Measurements from ENCODE around the gene FAM72C.
"Not testable (repeated sequence)": the region's sequence is repeated elsewhere in the genome, so short reads cannot be mapped to it uniquely, and the experiment has no call there.

GRCh38 chr1:143974416-143974815 lies 2.6 kb upstream of the FAM72C start:
- TF ChIP-seq, protein P1, sequence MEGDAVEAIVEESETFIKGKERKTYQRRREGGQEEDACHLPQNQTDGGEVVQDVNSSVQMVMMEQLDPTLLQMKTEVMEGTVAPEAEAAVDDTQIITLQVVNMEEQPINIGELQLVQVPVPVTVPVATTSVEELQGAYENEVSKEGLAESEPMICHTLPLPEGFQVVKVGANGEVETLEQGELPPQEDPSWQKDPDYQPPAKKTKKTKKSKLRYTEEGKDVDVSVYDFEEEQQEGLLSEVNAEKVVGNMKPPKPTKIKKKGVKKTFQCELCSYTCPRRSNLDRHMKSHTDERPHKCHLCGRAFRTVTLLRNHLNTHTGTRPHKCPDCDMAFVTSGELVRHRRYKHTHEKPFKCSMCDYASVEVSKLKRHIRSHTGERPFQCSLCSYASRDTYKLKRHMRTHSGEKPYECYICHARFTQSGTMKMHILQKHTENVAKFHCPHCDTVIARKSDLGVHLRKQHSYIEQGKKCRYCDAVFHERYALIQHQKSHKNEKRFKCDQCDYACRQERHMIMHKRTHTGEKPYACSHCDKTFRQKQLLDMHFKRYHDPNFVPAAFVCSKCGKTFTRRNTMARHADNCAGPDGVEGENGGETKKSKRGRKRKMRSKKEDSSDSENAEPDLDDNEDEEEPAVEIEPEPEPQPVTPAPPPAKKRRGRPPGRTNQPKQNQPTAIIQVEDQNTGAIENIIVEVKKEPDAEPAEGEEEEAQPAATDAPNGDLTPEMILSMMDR (IDR thresholded peaks at IDR 0.05), result not testable (repeated sequence)
- TF ChIP-seq POLR2A (IDR thresholded peaks at IDR 0.05), result not testable (repeated sequence)

Measured in testis (tissue), 2 donors.